NT2/D1 (cell line): ENCODE results near the gene SIK1.
"Not testable (repeated sequence)": the region's sequence is repeated elsewhere in the genome, so short reads cannot be mapped to it uniquely, and the experiment has no call there.

Source experiments
- DNase-seq: peaks from one replicate; pipeline ENCODE4 v3.0.0-alpha.2; 2011; ENCODE audit warnings: low read depth, low spot score
- H3K27me3 ChIP-seq: 2 replicates; pipeline ENCODE4 v1.6.0; 2011; ENCODE audit warnings: mild to moderate bottlenecking; ENCODE audit not compliant: insufficient read length, insufficient read depth
- H3K36me3 ChIP-seq: 2 replicates; pipeline ENCODE4 v1.6.1; 2011; ENCODE audit warnings: mild to moderate bottlenecking, low read length, mixed read lengths; ENCODE audit not compliant: insufficient read depth, insufficient read length
- H3K4me1 ChIP-seq: 2 replicates; pipeline ENCODE4 v1.5.1; 2011; ENCODE audit not compliant: insufficient read depth, insufficient read length
- H3K4me3 ChIP-seq: 2 replicates; pipeline ENCODE4 v1.5.1; 2011; ENCODE audit warnings: low read depth; ENCODE audit not compliant: insufficient read length
- H3K9ac ChIP-seq: 2 replicates; pipeline ENCODE4 v1.6.0; 2011; ENCODE audit warnings: low read depth; ENCODE audit not compliant: insufficient read length
- H3K9me3 ChIP-seq: 2 replicates; pipeline ENCODE4 v1.5.1; 2011; ENCODE audit warnings: mild to moderate bottlenecking, low read length; ENCODE audit not compliant: insufficient read depth

Gene SIK1

GRCh38 chr21:43455717-43456116 lies 28.8 kb upstream of the SIK1 start:
- not testable (repeated sequence) for H3K9ac ChIP-seq, H3K9me3 ChIP-seq, H3K4me3 ChIP-seq, H3K4me1 ChIP-seq, DNase-seq, H3K27me3 ChIP-seq, H3K36me3 ChIP-seq

- not testable (repeated sequence) for H3K4me3 ChIP-seq, H3K9ac ChIP-seq, DNase-seq, H3K4me1 ChIP-seq, H3K36me3 ChIP-seq, H3K27me3 ChIP-seq, H3K9me3 ChIP-seq
Observed at GRCh38 chr21:43454176-43454575, 27.2 kb upstream of the SIK1 start.

- not testable (repeated sequence) for H3K9me3 ChIP-seq, H3K27me3 ChIP-seq, H3K4me1 ChIP-seq, H3K4me3 ChIP-seq, H3K9ac ChIP-seq, DNase-seq, H3K36me3 ChIP-seq
Observed at GRCh38 chr21:43451850-43452249, 24.9 kb upstream of the SIK1 start.

- not testable (repeated sequence) for H3K9me3 ChIP-seq, H3K4me1 ChIP-seq, H3K4me3 ChIP-seq, DNase-seq, H3K9ac ChIP-seq, H3K36me3 ChIP-seq, H3K27me3 ChIP-seq
Observed at GRCh38 chr21:43450287-43450686, 23.4 kb upstream of the SIK1 start.

- not testable (repeated sequence) for H3K27me3 ChIP-seq, H3K9ac ChIP-seq, H3K9me3 ChIP-seq, H3K36me3 ChIP-seq, H3K4me3 ChIP-seq, H3K4me1 ChIP-seq, DNase-seq
Observed at GRCh38 chr21:43447353-43447977, 20.5 kb upstream of the SIK1 start.

GRCh38 chr21:43446277-43446932 lies 19.5 kb upstream of the SIK1 start:
- H3K27me3 ChIP-seq, DNase-seq, H3K9me3 ChIP-seq, H3K9ac ChIP-seq, H3K36me3 ChIP-seq, H3K4me1 ChIP-seq, H3K4me3 ChIP-seq: not testable (repeated sequence)

- H3K36me3 ChIP-seq, H3K9ac ChIP-seq, H3K27me3 ChIP-seq, H3K9me3 ChIP-seq, H3K4me3 ChIP-seq, DNase-seq, H3K4me1 ChIP-seq: not testable (repeated sequence)
Observed at GRCh38 chr21:43444524-43444923, 17.6 kb upstream of the SIK1 start.

- not testable (repeated sequence) for H3K36me3 ChIP-seq, H3K4me1 ChIP-seq, DNase-seq, H3K4me3 ChIP-seq, H3K9ac ChIP-seq, H3K9me3 ChIP-seq, H3K27me3 ChIP-seq
Observed at GRCh38 chr21:43442571-43442970, 15.6 kb upstream of the SIK1 start.

- H3K9ac ChIP-seq, DNase-seq, H3K4me3 ChIP-seq, H3K36me3 ChIP-seq, H3K4me1 ChIP-seq, H3K27me3 ChIP-seq, H3K9me3 ChIP-seq: not testable (repeated sequence)
Observed at GRCh38 chr21:43440835-43441727, 14.2 kb upstream of the SIK1 start.

GRCh38 chr21:43439316-43440075 lies 12.6 kb upstream of the SIK1 start:
- not testable (repeated sequence) for H3K9ac ChIP-seq, H3K4me3 ChIP-seq, H3K36me3 ChIP-seq, DNase-seq, H3K9me3 ChIP-seq, H3K27me3 ChIP-seq, H3K4me1 ChIP-seq

- H3K9ac ChIP-seq, DNase-seq, H3K36me3 ChIP-seq, H3K9me3 ChIP-seq, H3K4me3 ChIP-seq, H3K27me3 ChIP-seq, H3K4me1 ChIP-seq: not testable (repeated sequence)
Observed at GRCh38 chr21:43436272-43436671, 9.3 kb upstream of the SIK1 start.
